ENCODE results near the gene DGKE.

DNA sequence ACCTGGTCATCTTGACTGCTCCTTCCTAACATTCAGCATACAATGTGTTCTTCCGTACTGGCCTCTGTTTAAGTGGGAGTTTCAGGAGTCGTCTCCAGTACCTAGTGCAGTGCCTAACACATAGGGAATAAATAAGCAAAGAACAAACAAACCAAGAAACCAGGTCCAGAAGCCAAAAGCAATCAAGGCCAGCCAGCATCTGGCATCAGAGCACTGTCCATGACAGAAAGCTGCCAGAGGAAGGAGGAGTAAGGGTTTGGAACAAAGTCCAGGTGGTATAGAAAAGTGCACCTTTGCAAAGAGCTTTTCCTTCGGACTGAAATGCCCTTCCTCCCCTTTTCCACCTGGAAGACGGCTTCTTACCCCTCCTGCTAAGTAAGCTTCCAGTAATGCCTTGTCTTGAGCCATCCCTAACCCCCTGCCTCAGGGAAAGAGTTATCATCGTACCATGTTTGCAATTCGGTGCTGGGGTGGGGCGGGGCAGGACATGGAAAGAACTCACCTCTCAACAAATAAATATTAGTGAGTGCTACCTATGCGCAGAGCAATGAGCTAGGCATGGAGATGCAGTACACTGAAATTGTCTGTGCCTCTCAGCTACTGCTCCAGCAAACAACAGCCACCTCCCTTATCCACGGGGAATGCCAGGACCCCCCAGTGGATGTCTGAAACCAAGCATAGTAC, 47.8 kb upstream of the DGKE start:
- TF ChIP-seq POLR2A (IDR thresholded peaks at IDR 0.05; ENCODE audit: low read length), result no peak
- no peak for TF ChIP-seq GATA1 (IDR thresholded peaks at IDR 0.05; ENCODE audit: low read depth, low read length)

Measured in erythroblast (primary cell).